IPS-11a (cell line): ENCODE results near the gene VTI1A.

Source experiments
- H3K4me3 ChIP-seq: one replicate; pipeline ENCODE4 v1.5.1; 2013; ENCODE audit warnings: low read depth, low read length, control low read depth

VTI1A gene

GRCh38 chr10:112631501-112632400 lies 184.7 kb downstream of the VTI1A start:
- no peak overlapping the region for H3K4me3 ChIP-seq

- no peak overlapping the region for H3K4me3 ChIP-seq
These were observed 187.2 kb downstream of the VTI1A start for GRCh38 chr10:112634096-112634830.

GRCh38 chr10:112637901-112638300 lies 190.9 kb downstream of the VTI1A start:
- no peak overlapping the region for H3K4me3 ChIP-seq

- no peak overlapping the region for H3K4me3 ChIP-seq
These were observed 192.3 kb downstream of the VTI1A start for GRCh38 chr10:112639298-112639697.

- no peak overlapping the region for H3K4me3 ChIP-seq
These were observed 193.6 kb downstream of the VTI1A start for GRCh38 chr10:112640638-112641037.

- no peak overlapping the region for H3K4me3 ChIP-seq
These were observed 196.7 kb downstream of the VTI1A start for GRCh38 chr10:112643600-112644264.

GRCh38 chr10:112644265-112644645 lies 197.2 kb downstream of the VTI1A start:
- no peak overlapping the region for H3K4me3 ChIP-seq

GRCh38 chr10:112649006-112649821 lies 202.2 kb downstream of the VTI1A start:
- no peak overlapping the region for H3K4me3 ChIP-seq

- H3K4me3 ChIP-seq = no peak overlapping the region
These were observed 202.8 kb downstream of the VTI1A start for GRCh38 chr10:112649822-112650152.

- H3K4me3 ChIP-seq = no peak overlapping the region
These were observed 203.6 kb downstream of the VTI1A start for GRCh38 chr10:112650588-112651030.

GRCh38 chr10:112653215-112653614 lies 206.2 kb downstream of the VTI1A start:
- H3K4me3 ChIP-seq = no peak overlapping the region

GRCh38 chr10:112653851-112654250 lies 206.8 kb downstream of the VTI1A start:
- H3K4me3 ChIP-seq = no peak overlapping the region

GRCh38 chr10:112654794-112655193 lies 207.8 kb downstream of the VTI1A start:
- H3K4me3 ChIP-seq = no peak overlapping the region

GRCh38 chr10:112655722-112656121 lies 208.7 kb downstream of the VTI1A start:
- H3K4me3 ChIP-seq = no peak overlapping the region

- H3K4me3 ChIP-seq = no peak overlapping the region
These were observed 211.4 kb downstream of the VTI1A start for GRCh38 chr10:112658465-112658864.

GRCh38 chr10:112658900-112659638 lies 212.1 kb downstream of the VTI1A start:
- H3K4me3 ChIP-seq = no peak overlapping the region

- H3K4me3 ChIP-seq = no peak overlapping the region
These were observed 216.5 kb downstream of the VTI1A start for GRCh38 chr10:112663234-112664125.

- H3K4me3 ChIP-seq = no peak overlapping the region
These were observed 219.1 kb downstream of the VTI1A start for GRCh38 chr10:112666094-112666493.

- no peak overlapping the region for H3K4me3 ChIP-seq
These were observed 223.0 kb downstream of the VTI1A start for GRCh38 chr10:112669989-112670388.
